ENCODE data around the gene ANKS6.

The ANKS6 gene

DNA sequence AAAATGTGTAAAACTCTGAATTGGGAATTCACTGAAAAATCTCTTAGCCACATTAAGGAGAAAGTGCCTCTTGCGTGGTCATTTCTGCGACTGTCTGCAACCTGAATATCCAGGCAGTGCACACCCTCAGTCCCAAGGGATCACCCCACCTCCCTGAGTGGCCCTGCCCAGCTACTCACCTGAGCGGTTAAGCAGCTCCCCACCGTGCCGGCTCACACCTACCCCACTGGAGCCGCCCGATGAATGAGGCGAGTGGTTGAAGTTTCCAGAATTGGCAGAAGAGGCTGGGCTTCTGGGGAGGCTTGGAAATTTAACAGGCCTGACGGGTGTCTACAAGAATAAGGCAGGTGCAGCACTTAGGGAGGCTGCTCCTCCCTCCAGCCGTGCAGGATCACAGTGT, 25.6 kb downstream of the ANKS6 start:
- no peak for DNase-seq

DNA sequence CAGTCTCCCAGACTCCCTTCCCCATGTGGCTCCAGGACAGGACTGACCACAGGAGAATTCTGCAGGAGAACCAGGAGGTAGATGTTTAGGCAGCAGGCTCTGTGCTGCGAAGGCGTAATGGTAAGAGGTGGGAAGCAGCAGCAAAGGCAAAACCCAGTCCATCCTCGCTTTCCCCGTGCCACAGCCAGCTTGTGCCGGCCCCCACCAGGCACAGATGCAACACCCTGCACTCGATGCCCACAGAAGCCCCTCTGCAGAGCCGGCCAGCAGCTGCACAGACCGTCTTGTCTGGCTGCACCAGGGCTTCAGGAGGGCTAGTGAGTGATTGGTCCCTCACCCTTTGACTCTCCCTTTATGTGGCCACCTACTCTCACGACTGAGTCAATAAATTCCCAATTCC, 28.0 kb downstream of the ANKS6 start:
- no peak for DNase-seq

GRCh38 chr9:98767915-98768314, 28.4 kb downstream of the ANKS6 start:
- DNase-seq: no peak

- no peak for DNase-seq
Observed at GRCh38 chr9:98767196-98767595, 29.2 kb downstream of the ANKS6 start.

- no peak for DNase-seq
Observed at GRCh38 chr9:98766586-98766985, 29.8 kb downstream of the ANKS6 start.

DNA sequence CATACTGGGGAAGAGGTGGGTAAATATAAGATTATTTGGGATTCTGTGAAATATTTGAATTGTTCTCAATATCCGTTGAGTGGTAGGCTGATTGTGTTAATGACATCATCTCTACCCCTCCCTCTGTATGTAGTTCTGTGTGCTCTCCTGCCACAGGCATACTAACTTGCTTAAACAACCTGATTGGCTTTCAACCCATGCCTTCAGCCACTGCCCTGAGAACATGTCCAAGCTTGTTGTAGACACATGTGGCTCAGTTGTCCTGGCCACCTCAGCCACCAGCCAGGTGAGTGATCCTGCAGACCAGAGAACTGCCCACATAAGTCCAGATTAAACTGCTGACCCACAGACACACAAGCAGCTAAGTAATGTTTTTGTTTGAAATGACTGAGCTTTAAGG, 31.1 kb downstream of the ANKS6 start:
- DNase-seq: no peak

DNA sequence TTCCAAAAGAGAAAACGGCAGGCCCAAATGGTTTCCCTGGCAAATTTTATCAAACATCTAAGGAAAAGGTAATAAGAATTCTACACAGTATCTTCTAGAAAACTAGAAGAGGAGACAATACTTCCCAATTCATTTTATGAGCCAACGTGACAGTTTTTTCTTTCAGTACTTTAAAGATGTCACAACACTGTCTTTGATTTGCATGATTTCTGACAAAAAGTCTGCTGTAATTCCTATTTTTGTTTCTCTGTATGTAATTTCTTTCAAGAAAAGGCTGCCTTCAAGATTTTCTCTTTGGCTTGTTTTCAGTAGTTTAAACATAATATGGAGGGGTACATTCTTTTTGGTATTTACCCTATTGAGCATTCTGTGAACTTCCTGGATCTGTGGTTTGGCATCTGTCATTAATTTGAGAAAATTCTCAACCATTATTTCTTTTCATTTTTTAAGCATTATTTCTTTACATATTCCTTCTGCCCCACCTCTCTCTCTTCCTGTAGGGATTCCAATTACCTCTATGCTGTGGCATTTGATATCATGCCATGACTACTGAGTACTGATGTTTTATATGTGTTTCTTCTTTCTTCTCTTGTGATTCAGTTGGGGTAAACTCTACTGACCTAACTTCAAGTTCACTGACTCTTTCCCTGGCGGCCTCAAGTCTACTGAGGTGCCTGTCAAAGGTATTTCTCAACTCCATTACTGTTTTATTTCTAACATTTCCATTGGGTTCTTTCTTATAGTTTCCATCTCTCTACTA, 32.2 kb downstream of the ANKS6 start:
- DNase-seq: no peak

DNA sequence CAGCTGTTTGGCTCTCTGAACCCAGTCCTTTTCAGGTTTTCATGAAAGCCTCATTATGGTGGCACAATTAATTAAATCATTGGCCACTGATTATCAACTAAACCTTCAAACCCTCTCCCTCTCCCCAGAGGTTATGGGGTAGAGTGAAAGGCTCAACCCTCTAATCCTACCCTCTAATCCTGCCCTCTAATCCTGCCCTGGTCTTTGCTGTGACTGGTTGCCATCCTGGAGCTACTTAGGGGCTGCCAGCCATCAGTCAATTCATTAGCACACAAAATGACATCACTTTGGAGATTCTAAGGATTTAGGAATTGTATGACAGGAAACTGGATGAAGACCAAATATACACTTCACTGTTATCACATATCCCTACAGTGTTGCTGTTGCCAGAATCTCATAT, 36.1 kb downstream of the ANKS6 start:
- DNase-seq: no peak

GRCh38 chr9:98755006-98755618, 41.2 kb downstream of the ANKS6 start:
- no peak for DNase-seq

DNA sequence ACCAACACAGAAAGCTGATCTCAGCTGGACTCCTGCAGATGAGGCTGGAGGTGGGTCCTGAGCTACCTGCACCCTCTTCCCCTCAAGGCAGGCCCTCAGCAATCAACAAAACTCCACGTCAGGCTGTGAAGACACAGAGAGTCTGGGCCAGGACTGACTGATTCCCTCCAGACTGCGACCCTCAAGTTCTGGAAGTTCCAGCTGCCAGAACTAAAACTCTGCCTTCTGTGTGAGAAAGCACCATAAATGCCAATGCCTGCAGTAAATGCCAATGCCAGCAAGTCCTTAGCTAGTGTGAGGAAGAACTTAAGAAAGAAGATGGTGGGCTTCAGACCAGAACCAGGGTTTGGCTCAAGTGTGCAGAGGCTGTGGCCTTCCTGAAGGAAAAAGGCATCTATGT, 45.1 kb downstream of the ANKS6 start:
- DNase-seq: no peak

GRCh38 chr9:98750364-98751060, 45.8 kb downstream of the ANKS6 start:
- DNase-seq: no peak

GRCh38 chr9:98747476-98747875, 48.9 kb downstream of the ANKS6 start:
- DNase-seq: no peak

DNA sequence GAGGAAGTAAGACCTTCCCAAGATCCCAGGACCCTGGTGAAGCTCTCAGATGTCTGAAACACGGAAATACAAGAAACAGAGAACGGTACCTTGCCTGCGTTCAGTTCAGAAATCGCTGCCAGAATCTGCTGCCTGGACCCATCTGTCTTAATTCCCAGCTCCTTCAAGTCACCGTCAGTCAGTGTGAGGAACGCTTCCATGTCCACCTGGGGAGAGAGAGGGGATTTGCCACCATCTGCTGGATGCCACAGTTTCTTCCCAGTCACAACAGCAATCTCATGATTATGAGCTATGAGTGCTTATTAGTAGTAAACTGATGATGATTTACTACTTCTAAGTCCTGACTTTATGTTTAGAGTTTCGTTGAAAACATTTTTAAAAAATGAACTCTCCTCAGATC, 50.9 kb downstream of the ANKS6 start:
- no peak for DNase-seq

GRCh38 chr9:98743818-98744611, 52.3 kb downstream of the ANKS6 start:
- no peak for DNase-seq

DNA sequence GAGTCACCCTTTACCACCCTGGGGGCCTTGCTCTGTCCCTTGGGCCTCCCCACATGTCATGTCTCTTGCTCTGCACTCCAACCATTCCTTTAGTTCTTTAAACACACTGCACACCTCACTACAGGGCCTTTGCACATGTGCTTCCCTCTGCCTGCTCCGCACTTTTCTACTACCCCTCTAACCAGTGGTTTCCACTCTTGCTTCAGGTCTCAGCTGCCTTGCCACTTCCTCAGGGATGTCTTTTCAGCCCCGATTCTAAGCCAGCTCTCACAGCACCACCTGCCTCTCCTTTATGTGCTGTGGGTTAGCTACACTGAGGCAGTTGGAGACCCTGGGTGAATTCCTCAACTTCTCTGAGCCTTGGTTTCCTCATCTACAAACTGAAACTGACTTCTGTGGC, 53.0 kb downstream of the ANKS6 start:
- DNase-seq: no peak

DNA sequence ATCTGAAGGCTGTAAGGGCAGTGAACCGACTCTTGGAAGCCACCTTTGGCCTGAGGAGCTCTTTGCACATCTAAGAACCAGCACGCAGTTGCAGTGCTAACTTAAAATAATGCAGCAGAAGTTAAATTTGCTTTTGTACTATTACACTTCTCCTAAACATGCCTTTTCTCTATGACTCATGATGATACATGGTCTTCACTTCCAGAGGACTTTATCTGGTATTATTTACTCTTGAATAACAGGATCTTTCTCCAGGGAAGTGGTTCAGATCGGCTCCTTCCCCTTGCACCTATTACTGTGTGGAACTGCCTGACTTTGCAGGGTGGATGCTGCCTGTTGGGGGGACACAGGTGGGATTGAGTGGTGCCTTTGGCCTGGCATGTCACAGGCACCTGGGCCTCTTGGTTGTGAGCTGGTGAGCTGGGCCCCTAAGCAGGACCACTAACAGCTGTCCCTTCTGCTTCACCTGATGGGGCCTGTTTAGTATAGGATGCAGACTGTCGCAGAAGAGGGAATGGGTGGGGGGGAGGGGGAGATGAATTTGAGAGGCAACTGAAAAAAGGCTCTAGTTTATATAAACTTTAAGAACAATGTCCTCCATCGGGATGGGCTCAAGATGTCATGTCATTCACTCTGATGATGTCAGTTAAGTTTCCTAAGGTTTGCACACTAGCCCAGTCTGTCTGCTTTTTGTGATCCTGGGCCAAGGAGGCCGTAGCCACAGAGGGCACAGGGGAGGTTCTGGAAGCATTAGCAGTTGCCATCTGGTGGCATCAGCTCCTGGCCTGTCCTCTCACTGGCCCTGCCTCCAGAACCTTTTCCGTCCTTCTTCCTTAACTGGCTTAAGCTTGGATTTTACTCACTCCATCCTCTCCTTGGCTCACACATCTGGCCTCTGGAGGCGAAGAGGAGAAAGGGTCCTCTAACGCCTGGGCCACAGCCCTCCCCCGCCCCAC, 53.8 kb downstream of the ANKS6 start:
- no peak for DNase-seq

DNA sequence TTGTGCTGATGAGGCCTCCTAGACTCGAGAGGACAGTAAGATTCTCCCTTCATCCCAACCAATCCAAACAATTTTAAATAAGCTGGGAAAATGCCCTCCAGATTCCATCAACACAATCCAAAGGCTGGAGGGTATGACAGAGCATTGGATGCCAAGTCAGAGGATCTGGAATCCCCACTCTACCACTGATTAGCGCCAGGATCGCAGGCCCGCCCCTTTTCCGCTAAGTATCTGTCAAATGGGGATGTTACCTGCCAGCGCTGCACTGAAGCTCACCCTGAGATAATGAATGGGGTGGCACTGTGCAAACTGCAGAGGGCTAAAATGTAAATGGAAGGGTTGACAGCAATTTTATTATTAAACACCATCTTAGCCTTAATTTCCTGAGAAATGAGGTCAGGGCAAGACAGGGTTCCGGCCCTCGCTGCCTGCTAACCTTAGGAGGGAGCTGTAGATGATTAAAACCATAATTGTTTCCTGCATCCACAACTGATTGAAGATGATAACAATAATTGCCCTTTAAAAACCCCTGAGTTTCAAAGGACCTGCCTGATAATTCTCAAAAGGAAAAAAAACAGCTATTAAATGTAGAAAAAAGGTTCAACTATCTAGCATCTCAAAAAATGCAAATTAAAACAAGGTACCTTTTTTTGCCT, 56.0 kb downstream of the ANKS6 start:
- DNase-seq: no peak

GRCh38 chr9:98738741-98739140, 57.6 kb downstream of the ANKS6 start:
- DNase-seq: no peak

GRCh38 chr9:98736226-98736625, 60.1 kb downstream of the ANKS6 start:
- DNase-seq: no peak

- DNase-seq: no peak
Observed at GRCh38 chr9:98732801-98733200, 63.6 kb downstream of the ANKS6 start.

DNA sequence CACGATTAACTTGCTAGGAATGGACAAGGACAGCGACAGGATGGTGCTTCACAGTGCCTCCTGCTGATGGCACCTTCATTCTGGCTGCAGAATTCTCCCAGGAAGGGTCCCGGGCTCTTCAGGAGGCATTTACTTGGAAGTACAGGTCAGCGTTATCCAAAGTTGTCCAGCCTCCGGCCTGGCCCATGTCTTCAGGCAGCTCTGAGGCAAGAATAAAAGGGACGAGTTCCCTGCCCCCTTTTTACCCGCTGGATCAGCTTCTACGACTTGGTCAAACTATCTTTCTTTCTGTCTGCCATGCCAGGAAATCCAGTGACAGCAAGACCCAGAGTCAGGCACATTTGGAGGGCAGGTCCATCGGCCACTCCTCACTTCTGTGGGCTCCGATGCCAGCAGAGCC, 64.3 kb downstream of the ANKS6 start:
- DNase-seq: no peak

DNA sequence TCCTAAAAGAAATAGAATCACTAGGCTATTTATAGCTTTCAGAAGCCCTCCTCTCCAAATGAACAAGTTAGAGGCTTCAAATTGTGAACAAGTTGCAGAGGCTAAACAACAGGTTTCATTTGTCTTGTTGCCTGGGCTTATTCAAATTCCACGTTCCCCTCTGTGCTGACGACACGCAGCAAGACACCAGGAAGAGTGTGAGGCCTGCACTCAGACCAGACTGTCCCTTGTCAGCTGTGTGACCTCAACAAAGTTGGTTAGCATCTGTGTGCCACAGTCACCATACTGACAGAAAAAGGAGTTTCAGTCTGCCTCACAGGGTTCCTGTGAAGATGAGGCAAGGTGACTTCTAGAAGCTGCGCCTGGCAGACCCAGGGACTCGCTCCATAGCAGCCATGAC, 65.5 kb downstream of the ANKS6 start:
- no peak for DNase-seq
